Measurements from ENCODE around the gene DMPK. TPM values are rescaled to one million over a fixed set of nuclear protein-coding genes. Genes with fewer than 3 reads are reported as not detected.

The DMPK gene
- total RNA-seq, result 37.5 TPM
- long read RNA-seq, partial matches to known transcripts, result 5 of 23 reads
- long read RNA-seq, other reads (novel, unspliced or antisense), result 18 of 23 reads

DNA sequence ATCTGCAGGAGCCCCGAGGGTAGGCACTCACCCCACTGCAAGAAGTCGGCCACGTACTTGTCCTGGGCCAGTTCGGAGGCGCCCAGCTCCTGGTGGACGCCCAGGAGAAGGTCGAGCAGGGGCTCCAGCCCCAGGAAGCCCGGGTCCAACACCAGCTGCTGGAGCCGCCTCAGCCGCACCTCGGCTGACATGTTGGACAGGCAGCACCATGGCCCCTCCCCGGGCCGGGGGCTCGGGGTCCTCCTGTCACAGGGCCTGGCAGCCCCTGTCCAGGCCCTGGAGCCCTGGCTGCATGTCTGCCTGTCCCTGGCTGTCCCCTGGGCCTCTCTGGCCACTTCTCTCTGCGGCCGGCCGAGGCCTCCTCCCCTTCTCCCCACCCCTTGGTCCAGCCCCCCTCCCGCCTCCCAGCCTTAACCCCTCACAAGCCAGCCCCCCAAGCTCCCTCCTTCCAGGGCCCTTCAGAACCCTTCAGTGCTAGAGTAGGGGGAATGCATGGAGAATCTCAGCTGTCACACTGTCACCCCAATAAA, at the start of gene DMPK:
Gene DMPK (minus strand): TSS at position 329 of the 530 bp plus-strand sequence. CDS start 138 bp downstream, at position 191.
- no peak for DNase-seq (ENCODE audit: low spot score)

DNA sequence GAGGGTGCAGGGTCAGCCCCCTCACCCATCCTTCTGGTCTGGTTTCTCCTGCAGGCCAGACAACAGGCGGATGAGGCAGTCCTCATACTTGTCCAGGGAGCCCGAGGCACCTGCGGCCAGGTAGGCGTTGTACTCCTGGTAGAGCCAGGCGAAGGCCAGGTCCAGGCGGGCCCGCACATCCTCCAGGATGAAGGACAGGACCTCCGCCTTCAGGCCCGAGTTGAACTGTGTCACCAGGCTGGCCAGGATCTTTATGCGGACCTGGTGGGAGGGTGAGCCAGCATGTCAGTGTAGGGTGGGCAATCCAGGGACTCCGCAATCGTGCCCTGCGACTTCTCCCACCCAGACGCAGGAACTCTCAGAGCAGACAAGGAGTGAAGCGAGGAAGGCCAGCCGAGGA, 46.7 kb upstream of the DMPK start:
- DNase-seq (ENCODE audit: low spot score), result no peak

GRCh38 chr19:45828523-45828922, 46.2 kb upstream of the DMPK start:
- no peak for DNase-seq (ENCODE audit: low spot score)

DNA sequence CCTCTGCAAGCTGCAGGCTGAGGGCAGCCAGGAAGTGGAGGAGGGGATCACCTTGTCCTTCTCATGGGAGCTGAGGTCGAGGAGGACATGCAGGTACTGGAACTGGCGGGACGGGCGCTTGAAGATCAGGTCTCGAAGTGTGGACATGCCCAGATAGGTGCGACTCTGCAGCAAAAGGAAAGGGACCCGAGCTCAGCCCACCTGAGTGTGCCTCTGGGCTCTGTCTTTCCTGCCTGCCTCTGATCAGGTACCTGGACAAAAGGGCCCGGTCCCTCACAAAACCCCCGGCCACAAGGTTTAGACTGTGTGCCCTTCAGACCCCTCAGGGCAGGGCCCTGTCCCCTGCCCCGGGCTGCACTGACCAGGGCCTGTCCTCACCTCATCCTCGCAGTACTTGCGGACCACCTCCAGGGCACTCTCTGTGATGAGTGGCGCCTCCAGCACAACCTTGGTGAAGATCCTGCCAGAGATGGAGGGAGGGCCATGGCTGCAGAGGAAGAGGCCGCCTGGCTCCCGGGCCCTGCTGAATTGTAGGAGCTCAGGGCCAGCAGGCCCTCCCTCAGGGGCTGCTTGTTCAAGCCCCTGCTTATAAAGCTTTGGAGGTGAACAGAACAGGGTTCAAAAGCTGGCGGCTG, 45.3 kb upstream of the DMPK start:
- DNase-seq (ENCODE audit: low spot score), result no peak

- DNase-seq (ENCODE audit: low spot score), result no peak
Observed at GRCh38 chr19:45826934-45827333, 44.6 kb upstream of the DMPK start.

DNA sequence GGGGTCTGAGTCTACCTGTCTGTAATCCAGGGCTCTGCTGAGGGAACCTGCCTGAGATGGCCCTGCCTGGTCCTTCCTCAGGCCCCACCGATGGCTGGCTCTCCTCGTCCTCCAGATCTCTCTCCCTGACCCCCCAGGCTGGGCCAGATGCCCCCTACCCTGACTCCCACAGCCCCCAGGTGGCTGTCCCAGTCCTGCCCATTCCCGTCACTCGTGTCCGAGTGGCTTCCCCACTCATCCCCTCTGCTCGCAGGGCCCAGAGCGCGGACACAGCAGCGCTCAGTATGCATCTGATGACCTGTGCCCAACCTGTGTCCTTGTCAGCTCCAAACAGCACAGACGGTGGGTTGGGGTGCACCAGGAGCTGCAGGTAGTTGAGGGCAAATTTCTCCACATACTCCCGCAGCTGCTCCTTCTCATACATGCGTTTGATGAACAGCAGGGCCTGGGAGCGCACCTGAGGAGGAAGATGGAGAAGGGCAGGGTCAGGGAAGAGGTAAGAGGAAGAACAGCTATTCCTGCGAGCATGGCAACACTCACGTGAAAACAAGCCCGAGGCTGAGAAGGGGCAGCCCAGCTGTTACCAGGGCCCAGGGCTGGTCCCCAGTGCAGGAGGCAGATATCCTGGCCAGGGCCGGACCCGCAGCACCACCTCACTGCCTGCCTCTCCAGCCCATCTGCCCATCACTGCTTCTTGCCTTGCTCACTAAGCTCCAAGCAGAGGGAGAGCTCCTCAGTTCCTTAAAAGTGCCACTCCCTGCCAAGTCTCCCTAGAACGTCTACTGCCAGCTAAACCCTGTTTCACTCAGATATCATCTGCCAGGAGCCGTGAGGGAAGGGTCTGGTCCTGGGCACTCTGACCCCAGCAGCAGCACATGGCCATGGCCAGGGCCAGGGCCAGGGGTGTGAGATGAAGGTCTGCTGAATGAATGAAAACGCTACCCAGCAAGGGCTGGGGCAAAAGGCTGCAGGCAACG, 43.9 kb upstream of the DMPK start:
- DNase-seq (ENCODE audit: low spot score), result no peak

DNA sequence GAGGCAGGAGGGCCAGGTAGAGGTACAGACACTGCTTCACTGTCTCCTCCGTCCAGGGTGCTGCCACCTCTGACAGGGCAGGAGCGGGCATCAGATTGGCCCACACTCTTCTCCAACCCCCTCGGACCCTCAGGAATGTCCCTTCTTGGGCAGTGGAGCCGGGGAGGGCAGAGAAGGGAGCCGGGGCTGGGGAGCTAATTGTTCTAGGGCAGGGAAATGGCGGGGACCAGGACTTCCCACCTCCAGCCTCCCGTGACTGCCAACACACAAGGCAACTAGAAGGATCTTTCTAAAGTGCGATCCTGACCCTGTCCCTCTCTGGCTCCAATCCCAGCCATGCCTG, 42.9 kb upstream of the DMPK start:
- no peak for DNase-seq (ENCODE audit: low spot score)

DNA sequence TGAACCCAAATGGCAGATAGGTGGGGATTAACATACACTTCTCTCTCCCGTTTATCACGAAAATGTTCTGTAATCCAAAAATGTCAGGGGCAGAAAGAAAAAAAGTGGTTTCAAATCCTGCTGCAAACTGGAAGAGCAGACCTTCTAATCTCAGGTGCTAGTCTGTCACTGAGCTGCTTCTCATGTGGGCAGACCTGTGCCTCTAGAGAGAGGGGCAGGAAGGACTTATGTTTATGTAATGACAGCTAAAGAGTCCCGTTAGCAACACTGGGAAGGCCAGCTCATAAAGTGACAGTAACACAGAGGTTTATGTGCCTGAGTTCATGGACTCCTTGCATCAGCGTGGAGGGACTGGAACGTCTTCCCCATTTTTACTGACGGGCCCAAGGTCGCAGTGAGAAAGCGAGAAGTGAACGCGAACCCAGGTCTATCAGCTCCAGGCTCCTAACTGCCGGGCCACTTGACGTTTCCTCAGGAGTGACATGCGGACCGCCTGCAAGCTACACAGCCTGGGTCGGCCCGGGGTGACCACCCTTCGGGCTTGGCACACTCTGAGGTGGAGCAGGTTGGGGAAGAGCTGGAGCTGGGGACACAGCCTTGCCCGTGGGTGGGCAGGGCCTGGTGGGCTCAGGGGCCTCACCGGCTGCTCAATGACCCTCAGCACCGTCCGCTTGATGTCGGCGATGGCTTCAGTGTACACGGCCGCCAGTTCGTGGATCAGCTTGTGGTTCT, 42.4 kb upstream of the DMPK start:
- DNase-seq (ENCODE audit: low spot score), result no peak

DNA sequence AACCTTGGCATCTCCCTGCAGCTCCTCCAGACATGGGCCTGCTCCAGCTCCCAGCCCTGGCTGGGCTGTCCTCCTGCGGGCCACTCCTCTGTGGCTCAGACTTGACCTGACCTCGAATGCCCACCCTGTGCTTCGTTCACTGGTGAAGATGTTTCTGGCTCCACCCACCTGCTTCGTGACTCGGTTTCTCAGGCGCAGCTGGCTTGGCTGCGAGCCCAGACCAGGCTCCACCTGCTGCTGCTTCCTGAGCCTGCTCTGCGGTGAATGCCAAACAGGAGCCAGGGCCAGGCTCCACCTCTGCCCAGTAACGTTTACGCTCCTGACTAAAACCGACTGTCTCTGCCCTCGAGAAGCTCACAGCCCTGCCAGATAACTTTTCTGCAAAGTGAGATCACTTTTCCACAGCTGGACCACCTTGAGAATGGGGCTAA, 41.8 kb upstream of the DMPK start:
- DNase-seq (ENCODE audit: low spot score), result no peak

DNA sequence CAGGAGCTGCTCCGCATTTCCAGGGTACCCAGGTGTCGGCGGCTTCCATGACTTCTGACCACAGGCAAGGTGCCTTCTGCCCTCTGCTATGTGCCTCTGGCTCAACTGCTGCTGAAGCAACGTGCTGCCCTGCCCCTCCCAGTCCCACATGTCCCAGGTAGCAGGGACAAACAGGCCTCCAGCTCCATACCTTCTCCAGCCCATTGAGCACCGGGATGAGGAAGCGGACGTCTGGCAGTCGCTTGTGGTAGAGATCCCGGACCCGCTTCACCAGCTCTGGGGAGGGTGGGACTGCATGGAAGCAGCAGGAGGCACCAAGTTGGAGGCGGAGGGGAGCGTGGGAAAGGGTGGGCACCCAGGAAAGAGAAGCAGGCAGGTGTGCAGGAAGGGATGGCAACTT, 40.9 kb upstream of the DMPK start:
- DNase-seq (ENCODE audit: low spot score), result no peak

GRCh38 chr19:45822716-45823115, 40.4 kb upstream of the DMPK start:
- no peak for DNase-seq (ENCODE audit: low spot score)

DNA sequence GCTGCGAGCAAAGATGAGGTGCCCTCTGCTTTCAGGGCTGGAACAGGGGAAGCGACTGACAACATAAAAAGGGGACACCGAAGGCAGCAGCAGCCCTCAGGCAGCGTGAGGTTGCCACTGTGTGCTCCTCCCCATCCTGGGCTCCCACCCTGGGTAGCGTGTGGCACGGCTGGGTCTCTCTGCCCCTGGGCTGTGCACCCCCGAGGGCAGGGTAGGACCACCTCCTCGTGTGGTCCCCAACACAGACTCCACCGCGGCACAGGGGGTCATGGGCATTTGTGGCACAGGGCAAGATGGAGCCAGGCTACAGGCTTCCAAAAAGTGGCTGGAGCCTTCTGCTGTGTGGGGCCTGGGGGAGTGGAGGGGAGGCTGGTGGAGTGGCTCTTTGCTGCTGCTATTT, 39.3 kb upstream of the DMPK start:
- DNase-seq (ENCODE audit: low spot score), result no peak

DNA sequence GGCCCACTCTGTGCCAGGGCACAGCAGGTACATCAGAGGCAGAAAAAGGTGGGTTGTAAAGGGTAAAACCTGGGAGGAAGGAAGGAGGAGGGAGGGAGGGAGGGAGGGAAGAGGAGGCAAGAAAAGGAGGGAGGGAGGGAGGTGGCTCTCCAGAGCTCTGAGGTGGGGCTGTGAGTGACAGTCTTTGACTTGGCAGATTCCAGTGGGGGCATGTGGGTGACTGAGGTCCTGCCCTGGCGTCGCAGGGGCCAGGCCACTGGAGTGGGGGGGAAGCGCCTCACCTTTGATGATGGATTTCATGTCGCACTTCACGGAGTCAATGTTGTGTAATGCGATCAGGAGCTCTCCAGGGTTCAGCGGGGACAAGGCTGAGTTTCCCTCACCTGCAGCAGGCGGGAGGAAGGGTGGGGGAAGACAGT, 38.8 kb upstream of the DMPK start:
- no peak for DNase-seq (ENCODE audit: low spot score)

- no peak for DNase-seq (ENCODE audit: low spot score)
Observed at GRCh38 chr19:45820413-45821102, 38.3 kb upstream of the DMPK start.

DNA sequence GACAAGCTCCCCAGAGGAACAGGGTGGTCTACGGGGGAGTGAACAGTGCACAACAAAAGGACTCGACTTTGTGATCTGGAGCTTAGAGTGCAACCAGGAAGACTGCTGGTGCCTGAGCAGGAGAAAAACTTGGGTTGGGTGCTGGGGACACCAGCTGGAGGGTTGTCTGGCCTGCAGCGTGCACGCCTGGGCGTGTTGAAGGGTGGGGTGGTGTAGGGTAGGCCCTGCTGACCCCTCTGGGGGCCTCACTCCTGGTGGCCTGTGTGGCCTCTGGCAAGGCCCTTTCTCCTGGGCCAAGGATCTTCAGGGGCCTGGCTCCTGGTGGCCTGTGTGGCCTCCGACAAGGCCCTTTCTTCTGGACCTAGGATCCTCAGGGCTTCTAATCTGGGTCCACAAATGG, 37.5 kb upstream of the DMPK start:
- DNase-seq (ENCODE audit: low spot score), result no peak

DNA sequence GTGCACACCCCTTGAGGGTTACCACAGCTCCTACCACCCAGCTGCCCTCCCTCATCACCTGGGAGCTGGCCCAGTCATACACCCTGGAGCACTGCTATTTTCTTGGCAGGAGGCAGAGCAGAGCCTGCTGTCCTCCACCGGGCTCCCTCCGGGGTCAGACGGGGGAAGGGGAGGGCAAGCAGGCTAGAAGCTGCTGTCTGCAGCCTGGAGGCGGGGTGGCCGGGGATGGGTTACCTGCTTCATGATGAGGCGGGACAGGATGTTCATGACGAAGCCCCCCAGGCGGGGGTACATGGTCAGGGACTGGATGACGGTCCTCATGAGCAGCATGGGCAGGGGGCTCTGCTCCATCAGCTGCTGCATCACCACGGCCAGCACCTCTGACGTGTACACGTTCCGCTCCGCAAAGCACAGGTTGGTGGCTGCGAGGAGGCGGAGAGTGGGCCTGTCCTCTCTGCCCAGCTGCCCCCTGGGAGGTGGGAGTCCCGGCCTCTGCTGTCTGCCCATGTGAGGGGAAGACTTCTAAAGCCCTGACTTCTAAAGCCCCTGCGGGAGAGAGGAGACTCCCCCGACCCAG, 35.5 kb upstream of the DMPK start:
- no peak for DNase-seq (ENCODE audit: low spot score)

DNA sequence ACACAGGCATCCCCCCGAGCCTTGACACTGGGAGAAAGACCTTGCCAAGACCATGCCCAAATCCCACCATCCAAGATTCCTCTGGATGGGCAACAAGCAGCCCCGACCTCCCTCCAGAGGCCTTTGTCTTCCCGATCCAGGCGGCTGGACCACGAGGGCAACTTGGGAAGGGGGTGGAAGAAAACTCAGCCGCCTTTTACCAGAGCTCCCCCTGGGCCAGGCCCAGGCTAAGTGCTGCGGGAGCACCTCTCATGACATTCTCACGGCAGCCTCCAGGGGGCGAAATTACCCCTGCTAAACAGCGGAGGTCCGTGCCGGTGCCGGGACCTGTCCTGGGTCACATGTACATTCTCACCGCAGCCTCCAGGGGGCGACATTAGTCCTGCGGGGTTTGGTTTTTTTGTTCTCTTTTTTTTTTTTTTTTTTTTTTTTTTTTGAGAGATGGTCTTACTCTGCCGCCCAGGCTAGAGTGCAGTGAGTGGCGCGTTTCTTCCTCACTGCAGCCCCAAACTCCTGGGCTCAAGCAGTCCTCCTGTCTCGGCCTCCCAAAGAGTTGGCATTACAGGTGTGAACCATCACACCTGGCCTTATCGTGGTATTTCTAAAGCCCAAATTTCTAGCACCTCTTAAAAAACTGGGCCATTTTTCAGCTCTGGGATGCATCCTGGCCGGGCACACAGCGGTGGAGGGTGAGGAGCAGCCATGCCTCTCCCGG, 34.9 kb upstream of the DMPK start:
- DNase-seq (ENCODE audit: low spot score), result peak; percentile 96

DNA sequence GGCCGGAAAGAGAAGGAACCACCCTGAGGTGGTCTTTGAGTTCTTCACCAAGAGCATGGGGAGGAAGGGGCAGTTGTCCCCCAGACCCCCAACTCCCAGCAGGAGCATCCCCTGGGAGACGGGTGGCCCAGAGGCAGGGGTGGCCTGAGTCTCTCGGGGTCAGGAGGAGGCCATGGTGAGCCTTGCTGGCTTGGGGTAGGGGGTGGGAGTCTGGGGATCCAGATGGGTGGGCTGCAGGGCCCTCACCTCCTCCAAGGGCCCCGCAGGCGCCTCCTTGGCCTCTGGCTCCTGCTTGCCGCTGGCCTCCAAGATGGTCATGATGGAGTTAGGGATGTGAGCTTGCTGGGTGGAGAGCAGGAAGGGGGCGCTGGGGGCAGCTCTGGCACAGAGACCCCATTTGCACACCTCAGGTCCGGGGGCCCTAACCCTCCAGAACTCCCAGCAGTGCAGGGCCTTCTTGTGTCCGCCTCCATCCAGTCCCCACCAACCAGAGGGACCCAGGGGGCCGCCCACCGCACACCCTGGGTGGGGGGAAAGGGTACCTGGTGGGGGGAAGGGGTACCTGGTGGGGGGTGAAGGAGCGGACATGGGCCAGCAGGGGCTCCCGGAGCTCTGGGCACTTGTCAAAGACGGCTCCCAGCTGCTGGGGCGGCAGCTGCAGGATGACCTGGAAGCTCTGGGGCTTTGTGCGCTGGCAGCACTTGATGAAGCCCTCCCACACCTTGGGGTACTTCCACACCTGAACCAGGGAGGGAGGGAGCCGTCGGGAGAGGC, 34.1 kb upstream of the DMPK start:
- no peak for DNase-seq (ENCODE audit: low spot score)
